AML-193 (cell line): ENCODE measurements around the gene PNCK.

Experiments used
- DNase-seq, 2 experiments: peaks; one replicate each; lab custom pipeline; 2025; lab: John Stamatoyannopoulos, UW

PNCK gene

GRCh38 chrX:153641627-153642026 is 32.0 kb downstream of the PNCK start:
- DNase-seq, result no peak

- DNase-seq, result no peak
Observed at GRCh38 chrX:153640736-153641575, 32.7 kb downstream of the PNCK start.

GRCh38 chrX:153640045-153640686 is 33.4 kb downstream of the PNCK start:
- DNase-seq, result no peak

GRCh38 chrX:153639177-153640044 is 34.2 kb downstream of the PNCK start:
- no peak for DNase-seq

GRCh38 chrX:153638436-153639176 is 35.0 kb downstream of the PNCK start:
- DNase-seq, result no peak

GRCh38 chrX:153638041-153638371 is 35.6 kb downstream of the PNCK start:
- no peak for DNase-seq

- no peak for DNase-seq
Observed at GRCh38 chrX:153637121-153638040, 36.2 kb downstream of the PNCK start.

- no peak for DNase-seq
Observed at GRCh38 chrX:153636716-153637115, 36.9 kb downstream of the PNCK start.

- peak; percentile 19 to 28 for DNase-seq
Observed at GRCh38 chrX:153635788-153636668, 37.6 kb downstream of the PNCK start.

- no peak for DNase-seq
Observed at GRCh38 chrX:153635388-153635787, 38.2 kb downstream of the PNCK start.

- DNase-seq, result no peak
Observed at GRCh38 chrX:153634832-153635231, 38.8 kb downstream of the PNCK start.

- DNase-seq, result no peak
Observed at GRCh38 chrX:153634236-153634635, 39.4 kb downstream of the PNCK start.

- DNase-seq, result no peak
Observed at GRCh38 chrX:153633607-153634180, 39.9 kb downstream of the PNCK start.

- no peak for DNase-seq
Observed at GRCh38 chrX:153633048-153633447, 40.6 kb downstream of the PNCK start.

GRCh38 chrX:153632595-153632946 is 41.0 kb downstream of the PNCK start:
- DNase-seq, result no peak

- DNase-seq, result no peak
Observed at GRCh38 chrX:153631907-153632594, 41.6 kb downstream of the PNCK start.

- DNase-seq, result no peak
Observed at GRCh38 chrX:153631346-153631745, 42.3 kb downstream of the PNCK start.

- no peak for DNase-seq
Observed at GRCh38 chrX:153628665-153629064, 44.9 kb downstream of the PNCK start.

GRCh38 chrX:153628129-153628528 is 45.5 kb downstream of the PNCK start:
- no peak for DNase-seq
